Hematopoietic multipotent progenitor cell treated with erythropoietin and hydrocortisone succinate and interleukin-3 and kit ligand, for 15 days (in vitro differentiated cells): ENCODE results near the gene DUSP15.

Source experiments
- DNase-seq: peaks from one replicate; pipeline ENCODE4 v3.0.0-alpha.2; 2015; ENCODE audit warnings: low spot score

DUSP15 gene

GRCh38 chr20:31860390-31861134, 9.8 kb downstream of the DUSP15 start:
- no peak for DNase-seq

DNA sequence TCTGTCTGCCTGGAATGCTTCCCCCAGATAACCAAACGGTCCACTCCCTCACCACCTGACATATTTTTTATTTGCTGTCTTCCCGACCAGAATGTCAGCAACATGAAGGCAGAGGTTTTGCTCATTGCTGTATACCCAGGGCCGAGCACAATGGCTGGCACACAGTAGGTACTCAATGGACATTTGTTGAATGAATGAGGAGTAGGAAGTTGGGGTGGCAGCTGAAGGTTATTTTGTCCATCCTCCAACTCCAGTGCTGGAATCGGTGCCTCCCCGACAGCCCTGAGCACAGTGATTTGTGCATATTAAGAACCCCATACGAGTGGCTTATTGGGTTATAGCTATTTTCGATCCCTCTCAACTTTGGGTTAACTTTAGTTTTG, 10.3 kb downstream of the DUSP15 start:
- DNase-seq: no peak

DNA sequence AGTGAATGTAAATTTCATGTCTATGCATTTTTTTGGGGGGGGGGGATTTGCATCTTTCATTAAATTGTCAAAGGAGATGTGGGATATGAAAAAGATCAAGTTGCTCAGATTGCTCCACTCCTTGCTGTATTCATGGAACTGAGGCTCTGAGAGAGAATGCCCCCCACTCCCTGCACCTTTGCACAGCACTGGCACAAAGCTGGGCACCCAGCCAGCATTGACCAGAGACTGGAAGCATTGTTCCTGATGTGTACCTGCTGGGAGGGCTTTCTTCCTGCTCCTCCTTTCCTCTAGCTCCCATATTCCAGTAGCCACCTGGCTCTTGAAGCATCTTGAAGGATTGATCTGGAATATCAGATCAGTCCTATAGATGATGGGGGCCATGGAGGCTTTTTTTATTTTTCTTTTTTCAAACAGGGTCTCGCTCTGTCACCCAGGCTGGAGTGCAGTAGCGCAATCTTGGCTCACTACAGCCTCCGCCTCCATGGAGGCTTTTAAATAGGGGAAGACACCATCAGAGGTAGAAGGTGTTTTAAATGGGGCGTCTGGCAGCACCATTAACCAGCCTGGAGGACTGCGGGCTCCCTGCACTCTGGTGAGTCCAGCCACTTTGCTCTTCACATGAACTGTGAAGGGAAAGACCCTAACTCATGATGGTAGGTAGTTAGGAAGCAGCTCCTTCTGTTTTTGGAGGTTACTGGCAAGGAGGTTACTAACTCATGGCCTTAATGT, 10.9 kb downstream of the DUSP15 start:
- no peak for DNase-seq

DNA sequence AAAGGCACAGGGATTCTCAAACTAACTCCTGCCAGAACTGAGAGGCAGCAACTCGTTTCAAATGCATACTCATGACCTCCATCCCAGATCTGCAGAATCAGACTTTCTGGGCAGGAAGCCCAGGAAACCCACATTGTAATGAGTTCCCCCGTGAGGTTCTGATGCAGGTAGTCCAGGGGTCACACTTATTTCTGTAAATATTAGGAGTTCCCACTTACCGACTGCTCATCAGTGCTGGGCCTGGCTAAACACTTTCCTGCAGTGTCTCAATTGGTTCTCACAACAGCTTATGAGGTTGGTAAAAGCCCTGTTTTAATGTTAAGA, 11.6 kb downstream of the DUSP15 start:
- no peak for DNase-seq

GRCh38 chr20:31857861-31858759, 12.2 kb downstream of the DUSP15 start:
- no peak for DNase-seq

- DNase-seq: no peak
These were observed 13.8 kb downstream of the DUSP15 start for GRCh38 chr20:31856516-31856915.

DNA sequence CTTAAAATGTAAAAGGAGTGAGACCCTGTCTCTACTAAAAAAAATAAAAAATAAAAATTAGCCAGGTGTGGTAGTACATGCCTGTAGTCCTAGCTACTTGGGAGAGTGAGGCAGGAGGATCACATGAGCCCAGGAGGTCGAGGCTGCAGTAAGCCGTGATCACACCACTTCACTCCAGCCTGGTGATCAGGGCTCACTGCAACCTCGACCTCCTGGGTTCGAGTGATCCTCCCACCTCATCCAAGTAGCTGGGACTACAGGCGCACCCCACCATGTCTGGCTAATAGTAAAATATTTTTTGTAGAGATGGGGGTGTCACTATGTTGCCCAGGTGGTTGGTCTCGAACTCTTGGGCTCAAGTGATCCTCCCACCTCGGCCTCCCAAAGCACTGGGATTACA, 16.8 kb downstream of the DUSP15 start:
- DNase-seq: no peak

DNA sequence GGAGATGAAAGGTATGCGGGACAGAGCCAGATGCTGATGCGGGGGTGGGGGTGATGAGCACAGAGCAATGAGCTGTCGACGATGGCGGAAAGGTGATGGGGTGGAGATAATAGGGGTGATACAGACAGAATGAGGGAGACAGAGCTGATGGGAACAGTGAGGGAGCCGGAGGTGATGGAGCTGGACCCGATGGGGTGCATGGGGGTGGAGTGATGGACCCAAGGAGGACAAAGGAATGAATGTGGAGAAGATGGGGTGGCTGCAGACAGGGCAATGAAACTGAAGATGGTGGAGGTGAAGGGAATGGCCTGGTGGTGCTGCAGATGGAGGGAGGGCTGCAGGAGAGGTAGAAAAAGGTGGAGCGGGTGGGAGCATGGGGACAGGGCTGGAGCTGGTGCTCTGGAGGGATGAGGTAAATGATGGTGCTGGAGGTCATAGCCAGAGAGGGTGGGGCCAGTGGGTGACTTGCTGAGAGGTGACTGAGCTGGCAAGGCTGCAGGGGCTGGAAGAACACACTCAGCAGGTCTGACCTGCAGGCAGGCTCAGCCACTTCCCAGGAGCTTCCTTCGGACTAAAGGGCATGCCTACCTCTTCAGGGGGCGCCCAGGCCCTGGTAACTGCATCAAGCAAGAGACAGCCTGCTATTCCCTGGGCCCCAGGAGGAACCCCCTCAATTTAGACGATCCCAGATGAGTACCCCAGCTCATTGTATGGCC, 18.9 kb downstream of the DUSP15 start:
- no peak for DNase-seq

DNA sequence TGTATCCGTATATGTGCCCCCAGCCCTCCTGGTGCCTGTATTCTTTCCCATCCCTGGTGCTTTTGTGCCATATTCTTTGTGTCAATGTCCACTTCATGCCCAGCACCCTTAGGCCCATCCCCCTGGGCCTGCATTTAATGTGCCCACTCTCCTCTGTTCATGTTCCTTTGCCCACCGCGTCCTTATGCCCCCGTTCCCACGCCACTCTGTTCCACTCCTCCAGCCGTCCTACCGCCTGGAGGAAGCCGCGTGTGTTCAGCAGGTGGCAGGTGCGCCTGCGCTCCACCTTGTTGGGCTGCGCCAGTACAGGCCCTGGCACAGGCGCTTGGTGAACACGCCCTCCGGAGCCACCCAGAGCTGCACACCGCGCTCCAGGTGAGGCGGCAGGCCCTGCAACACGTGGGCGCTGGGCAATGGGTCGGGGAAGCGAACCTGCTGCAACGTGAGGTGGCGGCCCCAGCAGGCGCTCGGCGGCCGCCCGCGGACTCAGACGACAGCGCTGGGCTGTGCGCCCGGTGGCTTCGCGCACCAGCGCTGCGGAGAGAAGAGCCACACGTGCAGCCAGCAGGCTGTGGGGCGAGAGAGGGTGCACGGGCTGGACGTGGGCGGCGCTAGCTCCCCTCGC, 20.9 kb downstream of the DUSP15 start:
- no peak for DNase-seq

DNA sequence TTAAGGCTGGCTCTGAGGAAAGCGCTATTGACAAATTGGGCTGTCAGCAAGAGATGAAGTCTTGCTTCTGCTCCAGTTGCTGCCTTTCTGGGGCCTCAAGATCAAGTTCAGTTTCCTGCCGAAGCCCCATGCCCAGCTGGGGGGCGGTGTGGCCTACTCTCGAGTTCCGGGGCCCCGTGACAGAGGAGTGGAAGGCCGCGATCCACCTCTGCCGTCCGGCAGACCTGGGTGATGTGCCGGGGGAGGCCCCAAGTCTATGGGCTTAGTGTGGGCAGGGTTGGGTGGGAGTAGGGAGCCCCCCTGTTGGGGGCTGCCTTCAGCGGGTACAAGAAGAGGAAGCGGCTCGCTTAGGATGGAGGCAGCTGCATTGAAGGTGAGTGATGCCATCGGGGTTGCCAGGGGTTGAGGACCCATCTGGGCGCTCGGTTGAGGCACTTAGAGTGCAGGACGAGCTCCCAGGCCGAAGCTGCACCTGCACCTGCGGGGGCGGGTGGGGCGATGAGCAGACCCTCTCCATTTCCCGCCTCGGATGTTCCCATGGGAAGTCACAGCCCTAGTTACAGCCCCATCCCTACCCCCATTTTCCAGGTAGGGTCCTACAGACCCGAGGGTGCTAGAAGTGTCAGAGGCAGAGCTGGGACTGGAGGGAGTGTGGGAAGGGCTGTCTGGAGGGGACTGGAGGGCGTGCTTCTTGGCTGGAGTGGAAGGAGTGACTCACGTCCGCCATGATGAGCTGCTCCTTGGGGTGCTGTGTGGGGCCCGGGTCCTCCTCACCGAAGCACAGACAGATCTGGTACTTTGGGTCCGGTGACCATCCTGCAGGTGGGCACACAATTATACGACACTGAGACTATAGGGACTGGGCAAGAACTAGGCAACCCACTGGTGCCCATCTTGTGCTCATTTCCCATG, 22.0 kb downstream of the DUSP15 start:
- DNase-seq: no peak

GRCh38 chr20:31846793-31847138, 23.6 kb downstream of the DUSP15 start:
- DNase-seq: no peak

DNA sequence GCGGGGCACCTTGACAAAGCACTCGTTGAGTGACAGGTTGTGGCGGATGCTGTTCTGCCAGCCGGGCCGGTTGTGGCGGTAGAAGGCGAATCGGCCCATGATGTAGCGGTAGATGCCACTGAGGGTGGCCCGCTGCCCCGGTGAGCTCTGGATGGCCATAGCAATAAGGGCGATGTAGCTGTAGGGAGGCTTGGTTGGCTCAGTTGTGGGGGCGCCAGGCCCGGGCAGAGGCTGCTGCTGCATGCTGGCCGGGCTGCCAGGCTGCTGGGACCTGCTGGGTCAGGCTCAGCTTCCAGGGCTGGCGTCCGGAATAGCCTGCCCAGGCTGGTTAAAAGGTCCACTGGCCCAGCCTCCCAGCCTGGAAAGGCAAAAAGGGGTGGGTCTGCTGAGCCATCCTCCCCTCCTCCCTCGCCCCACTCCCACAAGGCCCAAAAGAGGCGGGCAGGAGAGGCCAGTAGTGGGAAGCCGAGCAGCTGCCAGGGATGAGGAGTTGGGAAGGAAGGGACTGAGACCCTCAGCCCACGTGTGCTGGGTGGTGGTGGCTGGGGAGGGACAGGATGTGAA, 24.9 kb downstream of the DUSP15 start, which contains the start of gene FOXS1:
TSS of gene FOXS1 (minus strand) at position 305 of the 564 bp plus-strand sequence. CDS start at position 243, 62 bp downstream.
- no peak for DNase-seq

- DNase-seq: no peak
These were observed 25.5 kb downstream of the DUSP15 start for GRCh38 chr20:31844737-31845299.

GRCh38 chr20:31843881-31844280, 26.4 kb downstream of the DUSP15 start:
- no peak for DNase-seq

DNA sequence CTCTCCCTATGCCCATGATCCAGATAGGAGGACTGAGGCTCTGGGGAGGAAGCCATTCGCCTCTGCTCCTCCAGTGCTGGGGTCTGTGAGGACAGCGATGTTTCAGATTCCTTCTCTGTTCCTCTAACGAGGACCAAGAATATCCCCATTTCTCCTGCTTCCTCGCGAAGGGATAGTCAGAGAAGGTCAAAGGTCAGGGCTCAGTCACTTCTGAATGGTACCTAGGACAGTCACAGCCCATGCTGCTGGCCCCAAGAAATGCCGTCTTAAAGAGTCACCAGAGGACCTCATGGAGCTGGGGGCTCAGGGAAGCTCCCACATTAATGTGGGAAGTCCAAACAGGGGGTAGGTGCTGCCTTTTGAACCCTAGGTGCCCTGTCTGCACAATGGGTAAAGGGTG, 27.0 kb downstream of the DUSP15 start:
- no peak for DNase-seq

DNA sequence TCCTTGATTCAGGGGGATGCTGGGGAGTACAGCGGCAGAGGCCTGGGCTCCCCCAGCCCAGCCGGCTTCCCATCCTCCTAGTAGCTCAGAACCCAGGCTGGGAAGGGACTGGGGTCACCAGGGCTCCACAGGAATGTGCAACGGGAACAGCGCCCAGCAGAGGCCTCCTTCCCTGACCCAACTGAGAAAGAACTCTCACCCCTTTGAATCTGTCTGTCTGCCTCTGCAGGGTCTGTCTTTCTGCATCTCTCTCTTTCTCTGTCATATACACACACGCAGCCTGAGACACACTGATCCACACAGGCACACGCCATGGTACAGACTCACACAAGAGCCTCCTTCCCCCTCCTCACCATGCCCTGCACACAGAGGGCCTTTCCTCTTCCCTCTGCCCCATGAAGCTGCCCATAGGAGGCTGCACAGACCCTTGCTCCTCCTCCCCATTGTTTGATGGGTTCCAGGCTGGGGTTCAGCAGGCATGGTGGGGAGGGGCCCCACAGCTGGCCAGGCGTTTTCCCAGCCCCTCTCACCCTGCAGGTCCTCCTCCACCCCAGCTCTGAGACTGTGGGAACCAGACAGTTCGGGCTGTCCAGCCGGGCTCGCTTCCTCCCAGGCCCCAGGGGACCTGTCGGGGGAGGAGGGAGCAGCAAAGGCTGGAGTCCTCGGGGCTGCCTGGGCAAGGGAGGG, 27.7 kb downstream of the DUSP15 start:
- DNase-seq: no peak

GRCh38 chr20:31841928-31842327, 28.4 kb downstream of the DUSP15 start:
- no peak for DNase-seq

DNA sequence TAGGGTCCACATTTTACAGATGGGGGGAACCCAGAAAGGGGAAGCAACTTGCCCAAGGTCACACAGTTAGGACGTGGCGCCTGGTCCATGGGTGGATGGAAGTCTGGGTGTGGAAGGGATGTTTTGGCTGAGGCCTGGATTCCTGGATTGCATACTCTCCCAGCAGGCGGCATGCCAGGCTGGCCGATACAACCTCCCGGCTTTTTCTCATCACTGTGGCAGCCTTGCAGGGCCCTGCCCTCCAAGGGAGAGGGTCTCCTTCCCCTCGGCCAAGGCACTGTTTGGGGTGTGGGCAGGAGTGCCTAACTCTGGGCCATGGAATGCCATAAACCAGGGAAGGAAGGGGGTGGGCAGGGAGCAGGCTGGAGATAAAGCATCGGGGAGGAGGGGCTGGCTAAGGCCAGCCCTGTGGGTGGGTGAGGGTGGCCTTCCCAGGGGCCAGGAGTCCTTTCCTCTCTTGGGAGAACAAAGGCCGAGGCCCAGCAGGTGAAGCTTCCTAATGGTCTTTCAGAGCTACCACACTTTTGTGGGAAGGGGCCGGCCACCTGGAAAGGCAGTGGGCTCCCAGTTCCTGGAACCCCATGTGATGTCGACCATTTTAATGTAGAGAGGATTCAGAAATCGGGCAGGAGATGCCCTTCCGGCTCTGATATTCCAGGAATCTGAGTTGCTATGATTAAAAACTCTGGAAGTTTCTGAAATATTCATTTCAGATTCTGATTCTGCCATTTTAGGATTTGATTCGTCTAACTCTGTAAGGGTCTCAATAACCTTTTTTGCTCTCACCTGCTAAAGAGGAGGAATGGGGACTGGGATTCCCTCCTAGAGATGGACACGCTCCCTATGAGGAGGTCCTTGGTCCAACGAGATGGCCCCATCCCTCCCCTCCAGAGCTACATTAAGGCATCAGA, 29.2 kb downstream of the DUSP15 start:
- DNase-seq: no peak
